GM12801 (cell line): ENCODE results near the gene KLHL25.

Source experiments
- CTCF ChIP-seq: IDR thresholded peaks from one replicate; pipeline ENCODE4 v1.5.1; 2011; ENCODE audit warnings: control low read depth; ENCODE audit not compliant: insufficient read length; ENCODE audit errors: extremely low read depth

Gene KLHL25

DNA sequence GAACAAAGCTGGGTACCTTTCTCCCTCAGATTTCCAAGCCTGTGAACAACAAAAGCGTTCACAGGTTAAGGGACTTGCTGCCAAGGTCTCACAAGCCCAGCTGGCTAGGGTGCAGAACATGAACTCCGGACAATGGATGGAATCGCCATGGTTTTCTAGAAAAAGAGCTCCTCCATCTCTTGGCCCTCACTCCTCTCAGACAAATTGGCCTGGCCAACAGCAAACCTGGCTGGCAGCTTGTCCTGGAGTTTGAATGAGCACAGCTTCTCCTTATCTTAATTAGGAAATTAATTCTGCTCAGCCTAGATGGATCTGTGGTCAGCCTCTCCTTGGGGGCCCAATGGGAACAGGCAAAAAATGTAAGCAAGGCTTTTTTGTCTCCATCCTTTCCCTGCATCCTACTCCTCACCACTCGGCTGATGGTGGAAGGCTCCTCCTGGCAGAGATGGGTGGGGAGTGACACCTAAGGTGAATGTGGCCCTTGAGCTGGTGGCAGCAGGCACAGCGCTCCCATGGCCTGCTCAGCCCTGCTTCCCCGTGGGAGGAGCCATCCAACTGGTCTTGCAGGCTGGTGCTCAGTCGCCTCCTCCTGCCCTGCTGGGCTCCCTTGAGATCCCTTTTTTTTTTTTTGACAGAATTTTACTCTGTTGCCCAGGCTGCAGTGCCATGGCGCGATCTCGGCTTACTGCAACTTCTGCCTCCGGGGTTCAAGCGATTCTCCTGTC is 5.8 kb downstream of the KLHL25 start:
- TF ChIP-seq CTCF, result no peak

GRCh38 chr15:85786781-85787114 is 8.0 kb downstream of the KLHL25 start:
- no peak for TF ChIP-seq CTCF

GRCh38 chr15:85785887-85786780 is 8.6 kb downstream of the KLHL25 start:
- TF ChIP-seq CTCF, result no peak

- no peak for TF ChIP-seq CTCF
These were observed 12.7 kb downstream of the KLHL25 start for GRCh38 chr15:85782064-85782463.

- no peak for TF ChIP-seq CTCF
These were observed 13.6 kb downstream of the KLHL25 start for GRCh38 chr15:85781099-85781498.

GRCh38 chr15:85780225-85780985 is 14.3 kb downstream of the KLHL25 start:
- no peak for TF ChIP-seq CTCF

DNA sequence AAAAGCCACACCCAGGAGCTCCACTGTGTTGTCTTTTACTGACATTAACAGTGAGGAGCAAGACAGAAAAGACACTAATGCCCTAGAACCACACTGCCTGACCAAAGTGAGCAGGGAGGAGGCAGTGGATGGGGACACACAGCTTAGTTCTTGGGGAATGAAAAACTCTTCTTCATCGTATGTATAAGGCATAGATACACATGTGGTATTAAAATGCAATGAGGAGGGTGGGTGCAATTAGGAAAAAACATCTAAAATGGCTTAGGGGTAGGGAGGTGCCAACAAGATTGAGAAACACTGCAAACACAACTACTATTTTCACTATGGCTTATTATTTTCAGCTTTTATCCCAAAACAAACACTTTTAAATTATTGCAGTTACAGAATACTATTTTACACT is 15.5 kb downstream of the KLHL25 start:
- no peak for TF ChIP-seq CTCF
